H7 (cell line): ENCODE measurements around the gene TRMT112. TPM values are rescaled to one million over a fixed set of nuclear protein-coding genes. Genes with fewer than 3 reads are reported as not detected.
"Not testable (repeated sequence)": the region's sequence is repeated elsewhere in the genome, so short reads cannot be mapped to it uniquely, and the experiment has no call there.

Experiments
- DNase-seq: peaks from one replicate; pipeline ENCODE4 v3.0.0; 2012
- H3K27me3 ChIP-seq: 2 replicates; pipeline ENCODE4 v1.6.0; 2011; ENCODE audit warnings: mild to moderate bottlenecking, low read length; ENCODE audit not compliant: control insufficient read depth, insufficient read depth
- H3K36me3 ChIP-seq: replicated peaks from 2 replicates; pipeline ENCODE4 v1.5.1; 2011; ENCODE audit warnings: low read length; ENCODE audit not compliant: control insufficient read depth, insufficient read depth
- H3K4me3 ChIP-seq: 2 replicates; pipeline ENCODE4 v1.5.1; 2011; ENCODE audit warnings: low read depth, mild to moderate bottlenecking, control low read depth, low read length, moderate library complexity; ENCODE audit not compliant: insufficient read depth
- total RNA-seq: library from RNA; depleted of rRNA; stranded (reverse); fragments of >200 nt; shearing (Covaris generic); gene quantifications from 2 replicates; pipeline ENCODE4 v1.2.3, GENCODE V29; 2014

The TRMT112 gene
- total RNA-seq, 1 experiment from 2014 or later = 314 TPM

GRCh38 chr11:64314805-64315561, 2.4 kb downstream of the TRMT112 start:
- no peaks in the 10 kb centered on the region for H3K27me3 ChIP-seq
- peak; percentile 66 for DNase-seq
- H3K4me3 ChIP-seq = no peak overlapping the region
- peaks cover 7% of the 10 kb centered on the region for H3K36me3 ChIP-seq

- Histone ChIP-seq H3K27me3 (no peaks in the 10 kb centered on the region), H3K4me3 (no peak overlapping the region)
- DNase-seq = peak; percentile 62
These were observed 3.1 kb downstream of the TRMT112 start for GRCh38 chr11:64314146-64314804.

GRCh38 chr11:64313491-64314145, 3.7 kb downstream of the TRMT112 start:
- H3K36me3 ChIP-seq = peaks cover 7% of the 10 kb centered on the region
- H3K27me3 ChIP-seq = no peaks in the 10 kb centered on the region
- no peak overlapping the region for H3K4me3 ChIP-seq
- peak; percentile 61 for DNase-seq

More at GRCh38 chr11:64314146-64314804, 3.1 kb downstream of the TRMT112 start:
- H3K36me3 ChIP-seq = peaks cover 7% of the 10 kb centered on the region

- Histone ChIP-seq H3K27me3 (no peaks in the 10 kb centered on the region), H3K4me3 (no peak overlapping the region), H3K36me3 (peaks cover 7% of the 10 kb centered on the region)
- no peak for DNase-seq
These were observed 4.4 kb downstream of the TRMT112 start for GRCh38 chr11:64312947-64313346.

GRCh38 chr11:64307795-64308194, 9.6 kb downstream of the TRMT112 start:
- not testable (repeated sequence) for H3K4me3 ChIP-seq, H3K36me3 ChIP-seq, DNase-seq, H3K27me3 ChIP-seq

GRCh38 chr11:64306876-64307622, 10.3 kb downstream of the TRMT112 start:
- Histone ChIP-seq H3K4me3 (peak overlapping the region; percentile 61), H3K36me3 (peaks cover 3% of the 10 kb centered on the region; the same call in 1 of the 2 replicates), H3K27me3 (no peaks in the 10 kb centered on the region)
- peak; percentile 73 for DNase-seq

- H3K4me3 ChIP-seq = peak overlapping the region; percentile 61
- DNase-seq = no peak
- H3K27me3 ChIP-seq = peaks cover 1% of the 10 kb centered on the region; the same call in 1 of the 2 replicates
- H3K36me3 ChIP-seq = peaks cover 3% of the 10 kb centered on the region; the same call in 1 of the 2 replicates
These were observed 10.8 kb downstream of the TRMT112 start for GRCh38 chr11:64306563-64306875.

- H3K4me3 ChIP-seq = peak overlapping the region; percentile 61
- H3K36me3 ChIP-seq = peaks cover 3% of the 10 kb centered on the region; the same call in 1 of the 2 replicates
- H3K27me3 ChIP-seq = peaks cover 2% of the 10 kb centered on the region
- peak; percentile 87 for DNase-seq
These were observed 11.4 kb downstream of the TRMT112 start for GRCh38 chr11:64305691-64306562.

- H3K27me3 ChIP-seq = peaks cover 9% of the 10 kb centered on the region
- peak; percentile 100 for DNase-seq
- H3K4me3 ChIP-seq = peak within 1 kb of the TSS; percentile 89
- peaks cover 3% of the 10 kb centered on the region; the same call in 1 of the 2 replicates for H3K36me3 ChIP-seq
These were observed 12.2 kb downstream of the TRMT112 start, which contains the start of gene ESRRA for GRCh38 chr11:64305075-64305690. Gene ESRRA, plus strand, starts transcription at chr11:64305524. Its CDS starts 1,656 bp downstream, at chr11:64307180.

- Histone ChIP-seq H3K4me3 (peak overlapping the region; percentile 89), H3K27me3 (peaks cover 16% of the 10 kb centered on the region), H3K36me3 (peaks cover 3% of the 10 kb centered on the region; the same call in 1 of the 2 replicates)
- peak; percentile 95 for DNase-seq
These were observed 12.9 kb downstream of the TRMT112 start for GRCh38 chr11:64304316-64305072.

GRCh38 chr11:64304032-64304315, 13.4 kb downstream of the TRMT112 start:
- peaks cover 21% of the 10 kb centered on the region for H3K27me3 ChIP-seq
- peak overlapping the region; percentile 89 for H3K4me3 ChIP-seq
- no peak for DNase-seq
- H3K36me3 ChIP-seq = peaks cover 3% of the 10 kb centered on the region; the same call in 1 of the 2 replicates

- peaks cover 27% of the 10 kb centered on the region for H3K27me3 ChIP-seq
- DNase-seq = no peak
- H3K36me3 ChIP-seq = peaks cover 3% of the 10 kb centered on the region; the same call in 1 of the 2 replicates
- no peak overlapping the region for H3K4me3 ChIP-seq
These were observed 14.0 kb downstream of the TRMT112 start for GRCh38 chr11:64303109-64304031.
